Measurements from ENCODE around the gene TULP4.
"Not testable (repeated sequence)": the region's sequence is repeated elsewhere in the genome, so short reads cannot be mapped to it uniquely, and the experiment has no call there.

TULP4 gene

GRCh38 chr6:158295976-158296853 lies 16.1 kb upstream of the TULP4 start:
- not testable (repeated sequence) for DNase-seq

GRCh38 chr6:158296854-158297324 lies 15.4 kb upstream of the TULP4 start:
- not testable (repeated sequence) for DNase-seq

DNA sequence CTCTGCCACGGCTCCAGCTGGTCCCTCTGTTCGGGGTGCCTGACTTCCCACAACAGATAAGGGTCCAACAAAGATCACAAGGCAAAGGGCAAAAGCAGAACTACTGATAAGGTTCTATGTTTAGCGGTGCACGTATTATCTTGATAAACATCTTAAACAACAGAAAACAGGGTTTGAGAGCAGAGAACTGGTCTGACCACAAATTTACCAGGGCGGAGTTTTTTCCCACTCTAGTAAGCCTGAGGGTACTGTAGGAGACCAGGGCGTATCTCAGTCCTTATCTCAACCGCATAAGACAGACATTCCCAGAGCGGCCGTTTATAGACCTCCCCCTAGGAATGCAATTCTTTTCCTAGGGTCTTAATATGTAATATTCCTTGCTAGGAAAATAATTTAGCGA lies 14.6 kb upstream of the TULP4 start:
- not testable (repeated sequence) for DNase-seq

DNA sequence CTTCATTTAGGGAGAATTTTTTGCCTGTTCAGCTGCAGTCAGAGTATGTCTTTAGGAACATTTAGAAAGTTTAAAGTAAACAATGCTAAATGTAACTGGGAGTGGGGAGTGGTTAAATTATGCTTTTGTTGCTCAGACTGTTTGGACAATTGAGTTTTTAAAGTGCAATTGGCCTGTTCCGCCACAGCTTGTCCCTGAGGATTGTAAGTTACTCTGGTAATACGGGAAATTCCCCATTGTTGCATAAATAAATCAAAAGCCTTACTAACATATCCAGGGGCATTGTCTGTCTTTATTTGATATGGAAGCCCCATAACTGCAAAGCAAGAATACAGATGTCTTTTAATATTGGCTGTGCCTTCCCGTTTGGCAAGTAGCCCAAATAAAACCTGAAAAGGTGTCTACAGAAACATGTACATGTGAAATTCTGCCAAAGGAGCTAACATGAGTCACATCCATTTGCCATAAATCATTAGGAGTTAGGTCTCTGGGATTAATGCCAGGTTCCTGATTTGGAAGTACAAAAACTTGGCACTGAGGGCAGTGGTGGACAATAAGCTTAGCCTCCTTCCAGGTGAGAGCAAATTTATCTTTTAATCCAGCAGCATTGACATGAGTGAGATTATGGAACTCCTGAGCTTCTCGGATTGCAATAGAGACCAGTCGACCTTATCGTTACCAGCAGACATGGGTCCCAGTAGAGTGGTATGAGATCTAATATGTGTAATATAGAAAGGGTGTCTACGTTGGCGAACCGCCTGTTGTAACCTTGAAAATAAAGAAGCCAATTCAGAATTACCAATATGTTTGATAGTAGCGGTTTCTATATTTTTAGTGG lies 11.7 kb upstream of the TULP4 start:
- DNase-seq: peak; percentile 30

GRCh38 chr6:158301561-158301960 lies 10.7 kb upstream of the TULP4 start:
- DNase-seq: not testable (repeated sequence)

DNA sequence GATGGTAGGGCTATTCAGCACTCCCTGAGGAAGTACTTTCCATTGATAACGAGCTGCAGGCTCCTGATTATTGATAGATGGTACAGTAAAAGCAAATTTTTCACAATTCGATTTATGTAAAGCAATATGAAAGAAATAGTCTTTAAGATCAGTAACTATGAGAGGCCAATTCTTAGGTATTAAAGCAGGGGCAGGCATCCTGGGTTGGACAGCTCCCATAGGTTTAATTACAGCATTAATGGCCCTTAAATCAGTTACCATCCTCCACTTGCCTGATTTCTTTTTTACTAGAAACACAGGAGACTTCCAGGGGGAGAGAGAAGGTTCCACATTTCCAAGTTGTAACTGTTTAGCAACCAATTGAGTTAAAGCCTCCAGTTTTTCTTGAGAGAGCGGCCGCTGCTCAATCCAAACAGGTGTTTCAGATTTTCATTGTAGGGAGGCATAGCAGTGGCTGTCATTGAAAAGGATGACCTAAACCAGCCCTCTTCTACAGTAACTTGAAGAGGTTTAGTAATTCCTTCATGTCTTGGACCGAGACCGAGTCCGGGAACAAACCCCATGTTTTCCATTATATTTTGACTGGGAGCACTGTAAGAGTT lies 10.0 kb upstream of the TULP4 start:
- DNase-seq: not testable (repeated sequence)

DNA sequence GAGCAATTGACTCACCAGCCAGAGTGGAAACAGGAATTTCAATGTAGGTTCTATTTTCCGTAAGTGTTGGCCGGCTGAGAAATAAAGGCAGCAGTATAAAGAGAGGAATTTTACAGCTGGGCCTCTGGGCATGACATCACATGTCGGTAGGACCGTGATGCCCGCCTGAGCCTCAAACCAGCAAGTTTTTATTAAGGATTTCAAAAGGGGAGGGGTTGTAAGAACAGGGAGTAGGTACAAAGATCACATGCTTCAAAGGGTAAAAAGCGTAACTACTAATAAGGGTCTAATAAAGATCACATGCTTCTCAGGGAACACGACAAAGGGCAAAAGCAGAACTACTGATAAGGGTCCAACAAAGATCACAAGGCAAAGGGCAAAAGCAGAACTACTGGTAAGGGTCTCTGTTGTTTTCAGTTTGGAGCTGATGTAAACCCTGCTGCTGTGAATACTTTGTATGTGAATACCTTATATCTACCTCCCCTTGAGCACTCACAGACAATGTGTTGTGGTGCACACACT lies 9.0 kb upstream of the TULP4 start:
- no peak for DNase-seq

GRCh38 chr6:158304254-158304653 lies 8.0 kb upstream of the TULP4 start:
- no peak for DNase-seq

GRCh38 chr6:158309814-158310213 lies 2.5 kb upstream of the TULP4 start:
- DNase-seq: no peak

- DNase-seq: no peak
These were observed 1.1 kb upstream of the TULP4 start for GRCh38 chr6:158311193-158311592.

DNA sequence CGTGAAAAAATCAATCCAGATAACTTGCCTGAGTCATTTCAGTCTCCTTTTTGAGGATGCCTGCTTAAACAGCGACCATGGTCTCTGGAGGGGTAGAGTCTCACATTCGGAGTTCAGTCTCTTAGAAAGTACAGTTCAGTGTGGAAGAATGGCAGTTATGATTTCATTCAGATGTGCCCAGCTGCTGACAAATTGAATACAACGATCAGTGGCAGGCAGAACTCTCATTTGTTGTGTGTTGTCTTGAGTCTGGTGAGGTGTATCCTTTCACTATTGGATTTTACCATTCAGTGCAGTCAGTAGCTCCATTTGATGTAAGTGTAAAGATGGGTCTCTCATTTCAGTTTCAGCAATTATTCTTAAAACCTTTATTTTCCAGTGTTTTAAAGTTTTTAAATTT lies 639 bp upstream of the TULP4 start:
- no peak for DNase-seq

DNA sequence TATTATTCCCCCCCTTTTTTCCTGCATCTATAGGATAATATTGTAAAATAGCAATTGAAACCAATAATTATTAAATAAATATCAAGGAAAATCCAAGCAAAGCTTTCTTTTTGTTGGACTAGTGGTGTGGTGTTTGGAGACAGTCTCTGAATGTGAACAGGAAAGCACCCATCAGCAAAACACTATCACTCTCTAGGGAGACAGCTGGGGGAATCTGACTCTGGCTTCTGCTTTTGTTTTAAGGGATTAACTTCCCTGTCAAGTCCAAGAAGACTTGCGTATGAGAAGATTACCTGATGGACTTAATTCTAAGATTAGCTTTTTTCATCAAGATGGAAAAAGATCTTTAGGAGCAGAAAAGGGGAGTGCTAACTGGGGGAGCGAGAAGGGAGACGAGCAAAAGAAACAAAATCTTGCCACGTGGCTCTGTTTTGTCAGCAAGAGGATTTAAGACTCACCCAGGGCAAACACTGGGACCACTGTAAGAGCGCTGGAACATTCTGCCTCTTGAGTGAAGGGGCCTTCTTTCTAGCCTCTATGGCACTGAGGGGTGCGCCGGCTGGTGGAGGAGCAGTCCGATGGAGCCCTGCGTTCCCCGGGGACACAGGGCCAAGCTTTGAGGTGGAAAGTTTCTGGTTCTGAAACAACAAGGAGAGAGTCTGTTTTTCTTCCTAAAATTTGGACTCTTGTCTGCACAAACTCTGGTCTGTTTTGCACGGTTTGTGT lies 570 bp downstream of the TULP4 start:
- DNase-seq: no peak

GRCh38 chr6:158313989-158314388 lies 1.7 kb downstream of the TULP4 start:
- DNase-seq: no peak

DNA sequence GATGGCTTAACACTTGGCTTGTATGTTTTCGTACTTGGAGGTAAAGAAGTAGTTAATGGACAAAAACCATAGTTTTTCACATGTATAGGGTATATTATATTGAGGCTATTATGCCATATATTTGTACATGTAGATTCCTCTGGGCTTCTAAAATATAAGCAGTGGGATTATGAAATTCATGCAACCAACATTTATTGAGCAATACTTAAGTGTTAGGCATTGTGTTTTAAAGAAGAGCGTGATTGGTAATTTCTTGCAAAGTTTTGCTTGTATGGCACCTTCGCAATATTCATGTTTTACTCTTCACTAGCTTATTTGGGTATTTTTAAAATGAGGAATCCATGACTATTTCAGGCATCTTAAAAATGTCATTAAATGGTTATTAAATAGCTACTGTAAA lies 2.5 kb downstream of the TULP4 start:
- DNase-seq: peak; percentile 16

- no peak for DNase-seq
These were observed 3.8 kb downstream of the TULP4 start for GRCh38 chr6:158316022-158316421.

GRCh38 chr6:158321960-158322359 lies 9.7 kb downstream of the TULP4 start:
- peak; percentile 82 for DNase-seq

DNA sequence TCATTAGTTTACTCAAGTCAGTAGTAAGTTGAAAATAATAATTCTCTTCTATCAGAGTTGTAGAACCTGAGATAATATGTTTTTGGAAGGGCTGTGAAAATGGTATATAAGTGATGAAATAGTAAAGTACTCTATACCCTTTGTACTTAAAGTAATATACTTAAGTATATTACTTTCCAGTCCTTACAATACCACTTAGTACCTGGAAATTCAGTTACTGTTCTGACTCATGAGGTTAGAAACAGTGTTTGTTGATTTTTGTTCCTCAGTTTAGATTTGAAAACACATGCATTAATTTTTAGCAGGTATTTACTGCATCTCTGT lies 10.1 kb downstream of the TULP4 start:
- DNase-seq: no peak

DNA sequence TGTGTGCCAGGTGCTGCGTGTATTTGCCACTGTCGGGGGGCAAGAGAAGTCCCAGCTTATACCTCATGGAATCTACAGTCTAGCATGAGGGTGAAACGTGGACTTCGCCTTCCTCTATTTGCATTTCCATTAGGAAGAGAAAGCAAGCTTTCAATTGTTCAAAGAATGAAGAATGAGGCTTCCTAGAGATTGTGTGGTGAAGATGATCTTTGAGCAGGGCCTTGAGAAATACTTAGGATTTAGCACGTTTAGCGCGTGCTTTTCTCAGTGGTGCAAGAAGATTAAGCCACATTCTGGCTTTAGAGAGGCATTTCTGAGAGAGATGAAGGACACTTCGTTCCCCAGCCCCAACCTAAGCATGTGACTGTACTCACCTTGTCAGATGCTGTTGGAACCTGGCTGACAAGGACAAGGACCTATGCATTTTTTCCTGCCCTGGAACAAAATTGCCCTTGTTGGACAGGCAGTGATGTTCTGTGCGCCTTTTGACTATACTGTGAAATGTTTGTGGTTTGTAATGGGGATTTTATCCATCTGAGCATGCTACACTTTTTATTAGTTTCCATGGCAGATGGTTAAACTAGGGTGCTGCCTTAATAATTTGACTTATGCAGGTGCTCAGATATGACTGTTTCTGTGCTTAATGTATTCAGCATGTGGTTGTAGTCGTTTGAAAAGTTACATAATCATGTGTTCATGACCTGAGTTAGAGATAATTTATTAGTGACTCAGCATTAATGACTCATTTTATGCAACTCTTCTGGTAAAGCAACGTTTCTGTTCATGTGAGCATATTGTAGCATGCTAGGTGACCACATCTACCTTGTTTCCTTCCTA lies 10.7 kb downstream of the TULP4 start:
- peak; percentile 78 for DNase-seq

- DNase-seq: no peak
These were observed 11.3 kb downstream of the TULP4 start for GRCh38 chr6:158323561-158323958.

DNA sequence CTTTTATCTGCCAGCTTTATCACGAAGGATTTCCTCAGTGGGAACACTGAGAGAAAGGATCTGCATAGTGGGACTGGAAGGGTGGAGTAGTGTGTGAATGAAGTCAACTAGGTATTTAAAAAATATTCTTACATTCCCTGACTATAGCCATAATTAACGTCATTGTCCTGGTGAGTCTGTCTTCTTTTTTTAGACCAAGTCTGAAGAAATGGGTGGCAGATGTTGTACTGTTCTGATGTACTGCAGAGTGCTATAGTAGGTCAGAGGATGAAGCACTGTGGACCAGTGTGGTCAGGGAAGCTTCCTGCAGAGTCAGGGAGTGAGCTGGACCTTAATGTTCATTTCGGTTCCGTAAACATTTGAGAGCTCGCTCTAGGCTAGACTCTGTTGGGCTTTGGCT lies 11.9 kb downstream of the TULP4 start:
- DNase-seq: no peak

DNA sequence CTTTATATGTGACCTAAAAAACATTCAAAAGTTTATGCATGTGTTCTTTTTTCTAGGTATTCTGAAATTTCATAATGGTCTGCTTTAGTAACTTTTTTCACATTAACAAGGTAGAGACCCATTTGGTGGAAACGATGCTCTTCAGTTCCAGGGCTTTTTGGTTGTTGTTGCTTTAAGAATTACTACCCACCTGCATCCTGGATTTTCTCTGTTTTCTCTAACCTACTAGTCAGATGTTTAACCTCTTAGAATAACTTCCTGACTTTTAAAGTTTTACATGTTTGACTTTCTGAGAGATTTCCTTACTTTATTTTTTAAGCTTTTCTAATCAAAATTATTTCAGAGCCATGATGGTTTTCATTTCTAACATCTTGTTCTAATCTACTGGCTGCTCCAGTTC lies 14.9 kb downstream of the TULP4 start:
- no peak for DNase-seq

GRCh38 chr6:158328952-158329351 lies 16.7 kb downstream of the TULP4 start:
- no peak for DNase-seq

All from fibroblast of skin of right quadriceps (primary cell).